Hematopoietic multipotent progenitor cell treated with erythropoietin and hydrocortisone succinate and interleukin-3 and kit ligand, for 15 days (in vitro differentiated cells): ENCODE results near the gene AZU1.

Experiments used
- DNase-seq: peaks from one replicate; pipeline ENCODE4 v3.0.0-alpha.2; 2015; ENCODE audit warnings: low spot score

Gene AZU1

GRCh38 chr19:855566-856120, 28.0 kb downstream of the AZU1 start:
- DNase-seq, result no peak

GRCh38 chr19:858284-858683, 30.6 kb downstream of the AZU1 start:
- DNase-seq, result no peak

- no peak for DNase-seq
Measured at GRCh38 chr19:858868-859843, 31.5 kb downstream of the AZU1 start, which contains the start of gene CFD. TSS of gene CFD (plus strand) at chr19:859664. CDS start at chr19:859690, 26 bp downstream.

GRCh38 chr19:861141-861755, 33.6 kb downstream of the AZU1 start:
- DNase-seq, result no peak

- peak; percentile 66 for DNase-seq
Measured at GRCh38 chr19:861756-862580, 34.3 kb downstream of the AZU1 start.

GRCh38 chr19:862581-863314, 35.1 kb downstream of the AZU1 start:
- DNase-seq, result peak; percentile 79

GRCh38 chr19:863315-863620, 35.6 kb downstream of the AZU1 start:
- no peak for DNase-seq

- no peak for DNase-seq
Measured at GRCh38 chr19:866769-867300, 39.2 kb downstream of the AZU1 start.

GRCh38 chr19:867301-867793, 39.7 kb downstream of the AZU1 start:
- no peak for DNase-seq

- DNase-seq, result no peak
Measured at GRCh38 chr19:867855-868457, 40.3 kb downstream of the AZU1 start.

GRCh38 chr19:868458-869244, 41.0 kb downstream of the AZU1 start:
- no peak for DNase-seq

- no peak for DNase-seq
Measured at GRCh38 chr19:869245-870177, 41.9 kb downstream of the AZU1 start.

GRCh38 chr19:870314-870713, 42.7 kb downstream of the AZU1 start:
- no peak for DNase-seq

- DNase-seq, result no peak
Measured at GRCh38 chr19:870963-871401, 43.3 kb downstream of the AZU1 start.

- no peak for DNase-seq
Measured at GRCh38 chr19:871446-872265, 44.0 kb downstream of the AZU1 start.

- peak; percentile 76 for DNase-seq
Measured at GRCh38 chr19:872266-872951, 44.8 kb downstream of the AZU1 start.

- DNase-seq, result peak; percentile 41
Measured at GRCh38 chr19:873084-873483, 45.4 kb downstream of the AZU1 start.
